Lower leg skin (tissue), 4 donors: ENCODE data around the gene SERAC1. TPM values are rescaled to one million over a fixed set of nuclear protein-coding genes. Genes with fewer than 3 reads are reported as not detected.
"Not testable (repeated sequence)": the region's sequence is repeated elsewhere in the genome, so short reads cannot be mapped to it uniquely, and the experiment has no call there.

Experiments
- DNase-seq, 2 donors: peaks; one replicate each; pipeline ENCODE4 v3.0.0-alpha.2; 2019; ENCODE audit warnings: low spot score in 2 of 2
- H3K4me3 ChIP-seq: fragments of 200-600 bp; sonication (generic); 2 replicates; pipeline ENCODE4 v1.5.1; 2017; ENCODE audit warnings: mild to moderate bottlenecking, low read depth; ENCODE audit not compliant: poor library complexity, severe bottlenecking
- CTCF ChIP-seq, 3 donors: fragments of 450-650 bp; IDR thresholded peaks; one replicate each; pipeline ENCODE4 v1.5.1; 2016; ENCODE audit warnings: antibody characterized with exemption in 3 of 3, mild to moderate bottlenecking in 3 of 3, moderate library complexity in 2 of 3
- POLR2A ChIP-seq, 2 donors: fragments of 450-650 bp; IDR thresholded peaks; one replicate each; pipeline ENCODE4 v1.6.1; 2016 to 2017; ENCODE audit warnings: antibody characterized with exemption in 2 of 2, mild to moderate bottlenecking in 1 of 2, moderate library complexity in 1 of 2
- WGBS, 2 donors: methylation state at CpG; one replicate each; pipeline ENCODE4 v1.1.5; 2018; 5-methylcytosine and 5-hydroxymethylcytosine counted together
- intact Hi-C: fragments of 100-400 bp; cut with DNase I; formaldehyde crosslinking; loops from one replicate; pipeline ENCODE4 v1.15.0; 2023; ENCODE audit warnings: low total_unique reads
- total RNA-seq, 4 donors: library from RNA; depleted of rRNA; stranded (reverse); fragments of >200 nt; gene quantifications; one replicate each; pipeline ENCODE4 v1.1.0, GENCODE V29; 2016

The SERAC1 gene
- total RNA-seq, 4 donors from 2014 or later, result 9.2 to 13.9 (median 11.0) TPM

GRCh38 chr6:158175111-158175510 is 7.0 kb upstream of the SERAC1 start:
- 69 to 91% methylated on average over 3 of the region's 3 CpGs for WGBS, 2 donors
- TF ChIP-seq POLR2A (IDR thresholded peaks at IDR 0.05), result no peak
- no peak for TF ChIP-seq CTCF (IDR thresholded peaks at IDR 0.05)
- H3K4me3 ChIP-seq, result no peak overlapping the region
- intact Hi-C loops, result no loop called here
- no peak for DNase-seq

- intact Hi-C loops, result no loop called here
- no peak overlapping the region for H3K4me3 ChIP-seq
- no peak for TF ChIP-seq CTCF (IDR thresholded peaks at IDR 0.05)
- no peak for TF ChIP-seq POLR2A (IDR thresholded peaks at IDR 0.05)
- peak in 1 of 2 donors; percentile 27 for DNase-seq
- 46 to 60% methylated on average over 2 of the region's 2 CpGs for whole genome bisulfite sequencing, 2 donors
Measured at GRCh38 chr6:158174514-158174913, 6.5 kb upstream of the SERAC1 start.

GRCh38 chr6:158174024-158174423 is 6.0 kb upstream of the SERAC1 start:
- DNase-seq, result no peak
- H3K4me3 ChIP-seq, result no peak overlapping the region
- intact Hi-C loops, result no loop called here
- TF ChIP-seq POLR2A (IDR thresholded peaks at IDR 0.05) (no peak), CTCF (IDR thresholded peaks at IDR 0.05) (no peak)
- 64 to 81% methylated on average over 2 of the region's 2 CpGs for WGBS, 2 donors

DNA sequence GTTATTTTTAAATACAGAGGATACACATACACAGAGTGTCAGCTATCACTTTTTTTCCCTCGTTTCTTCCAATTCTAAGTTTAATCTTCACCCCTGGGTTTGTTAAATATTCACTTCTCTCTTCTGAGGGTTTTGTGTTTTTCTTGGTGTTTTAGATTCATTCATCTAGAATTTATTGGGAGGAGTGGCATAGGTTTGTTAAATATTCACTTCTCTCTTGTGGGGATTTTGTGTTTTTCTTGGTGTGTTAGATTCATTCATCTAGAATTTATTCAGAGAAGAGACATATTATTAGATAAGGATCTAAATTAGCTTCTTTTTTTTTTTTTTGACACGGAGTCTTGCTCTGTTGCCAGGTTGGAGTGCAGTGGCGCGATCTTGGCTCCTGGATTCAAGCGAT is 3.9 kb upstream of the SERAC1 start:
- no peak for DNase-seq
- TF ChIP-seq CTCF (IDR thresholded peaks at IDR 0.05) (no peak), POLR2A (IDR thresholded peaks at IDR 0.05) (no peak)
- 73% methylated on average over 5 of the region's 5 CpGs for WGBS, 2 donors
- intact Hi-C loops, result no loop called here
- no peak overlapping the region for H3K4me3 ChIP-seq

GRCh38 chr6:158170656-158171081 is 2.6 kb upstream of the SERAC1 start:
- no peak for DNase-seq
- H3K4me3 ChIP-seq, result no peak overlapping the region
- intact Hi-C loops, result no loop called here
- TF ChIP-seq CTCF (IDR thresholded peaks at IDR 0.05), result no peak
- TF ChIP-seq POLR2A (IDR thresholded peaks at IDR 0.05), result no peak
- 36 to 55% methylated on average over 3 of the region's 3 CpGs for WGBS, 2 donors

DNA sequence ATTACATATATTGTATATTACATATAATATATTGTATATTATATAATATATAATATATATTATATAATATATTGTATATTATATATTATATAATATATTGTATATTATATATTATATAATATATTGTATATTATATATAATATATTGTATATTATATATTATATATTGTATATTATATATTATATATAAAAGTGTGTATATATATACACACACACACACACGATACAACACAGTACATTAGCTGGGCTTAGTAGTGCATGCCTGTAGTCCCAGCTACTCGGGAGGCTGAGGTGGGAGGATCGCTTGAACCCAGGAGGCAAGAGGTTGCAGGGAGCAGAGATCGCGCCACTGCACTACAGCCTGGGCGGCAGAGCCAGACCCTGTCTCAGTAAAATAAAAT is 1.6 kb upstream of the SERAC1 start:
- intact Hi-C loops, DNase-seq, H3K4me3 ChIP-seq: not testable (repeated sequence)
- WGBS, 2 donors, result 91 to 96% methylated on average over 6 of the region's 6 CpGs
